HUES48 (cell line): ENCODE measurements around the gene RAD51B.
"Not testable (repeated sequence)": the region's sequence is repeated elsewhere in the genome, so short reads cannot be mapped to it uniquely, and the experiment has no call there.

Experiments used
- H3K27ac ChIP-seq: one replicate; pipeline ENCODE4 v1.7.0; 2013; ENCODE audit warnings: low read depth, low read length, inconsistent platforms
- H3K27me3 ChIP-seq: 2 replicates; pipeline ENCODE4 v1.6.1; 2013; ENCODE audit warnings: mild to moderate bottlenecking, low read length; ENCODE audit not compliant: control insufficient read depth, insufficient read depth
- H3K36me3 ChIP-seq: 2 replicates; pipeline ENCODE4 v1.6.1; 2013; ENCODE audit warnings: low read length; ENCODE audit not compliant: control insufficient read depth, insufficient read depth
- H3K4me1 ChIP-seq: 2 replicates; pipeline ENCODE4 v1.6.1; 2013; ENCODE audit warnings: mild to moderate bottlenecking, low read length; ENCODE audit not compliant: control insufficient read depth, insufficient read depth
- H3K4me3 ChIP-seq: 2 replicates; pipeline ENCODE4 v1.5.1; 2013; ENCODE audit warnings: mild to moderate bottlenecking, low read depth, low read length
- H3K9ac ChIP-seq: 2 replicates; pipeline ENCODE4 v1.6.1; 2013; ENCODE audit warnings: mild to moderate bottlenecking, low read depth, low read length, moderate library complexity
- H3K9me3 ChIP-seq: 2 replicates; pipeline ENCODE4 v1.6.1; 2013; ENCODE audit warnings: low read length; ENCODE audit not compliant: control insufficient read depth, insufficient read depth

Gene RAD51B

GRCh38 chr14:68297039-68297438 is 477.5 kb downstream of the RAD51B start:
- H3K27ac ChIP-seq = no peak overlapping the region
- no peak overlapping the region for H3K4me3 ChIP-seq
- H3K27me3 ChIP-seq = no peaks in the 10 kb centered on the region
- no peaks in the 10 kb centered on the region for H3K36me3 ChIP-seq
- peaks cover 4% of the 10 kb centered on the region; the same call in 1 of the 2 replicates for H3K9me3 ChIP-seq
- peaks cover 31% of the 10 kb centered on the region for H3K4me1 ChIP-seq
- H3K9ac ChIP-seq = no peak overlapping the region

GRCh38 chr14:68297876-68298468 is 478.4 kb downstream of the RAD51B start:
- H3K27me3 ChIP-seq = no peaks in the 10 kb centered on the region
- H3K36me3 ChIP-seq = no peaks in the 10 kb centered on the region
- H3K4me3 ChIP-seq = no peak overlapping the region
- H3K4me1 ChIP-seq = peaks cover 22% of the 10 kb centered on the region
- H3K27ac ChIP-seq = no peak overlapping the region
- H3K9ac ChIP-seq = no peak overlapping the region
- H3K9me3 ChIP-seq = peaks cover 7% of the 10 kb centered on the region; the same call in 1 of the 2 replicates

- H3K4me1 ChIP-seq = peaks cover 9% of the 10 kb centered on the region
- H3K9me3 ChIP-seq = peaks cover 7% of the 10 kb centered on the region; the same call in 1 of the 2 replicates
- H3K27me3 ChIP-seq = no peaks in the 10 kb centered on the region
- no peak overlapping the region for H3K27ac ChIP-seq
- no peaks in the 10 kb centered on the region for H3K36me3 ChIP-seq
- no peak overlapping the region for H3K9ac ChIP-seq
- no peak overlapping the region for H3K4me3 ChIP-seq
Measured at GRCh38 chr14:68300608-68301007, 481.0 kb downstream of the RAD51B start.

GRCh38 chr14:68301219-68301618 is 481.6 kb downstream of the RAD51B start:
- Histone ChIP-seq H3K27me3 (no peaks in the 10 kb centered on the region), H3K9me3 (peaks cover 7% of the 10 kb centered on the region; the same call in 1 of the 2 replicates), H3K36me3 (no peaks in the 10 kb centered on the region), H3K9ac (no peak overlapping the region), H3K4me3 (no peak overlapping the region), H3K27ac (no peak overlapping the region), H3K4me1 (peaks cover 9% of the 10 kb centered on the region)

GRCh38 chr14:68302938-68303337 is 483.4 kb downstream of the RAD51B start:
- not testable (repeated sequence) for H3K27me3 ChIP-seq, H3K9ac ChIP-seq, H3K9me3 ChIP-seq, H3K27ac ChIP-seq, H3K36me3 ChIP-seq, H3K4me3 ChIP-seq, H3K4me1 ChIP-seq

- H3K27ac ChIP-seq = no peak overlapping the region
- no peak overlapping the region for H3K4me3 ChIP-seq
- H3K9me3 ChIP-seq = peaks cover 7% of the 10 kb centered on the region; the same call in 1 of the 2 replicates
- H3K9ac ChIP-seq = no peak overlapping the region
- no peaks in the 10 kb centered on the region for H3K36me3 ChIP-seq
- peaks cover 11% of the 10 kb centered on the region for H3K4me1 ChIP-seq
- no peaks in the 10 kb centered on the region for H3K27me3 ChIP-seq
Measured at GRCh38 chr14:68305738-68306137, 486.2 kb downstream of the RAD51B start.

GRCh38 chr14:68306265-68306933 is 486.8 kb downstream of the RAD51B start:
- H3K27me3 ChIP-seq = no peaks in the 10 kb centered on the region
- H3K4me1 ChIP-seq = peaks cover 11% of the 10 kb centered on the region
- no peak overlapping the region for H3K27ac ChIP-seq
- no peaks in the 10 kb centered on the region for H3K36me3 ChIP-seq
- H3K4me3 ChIP-seq = no peak overlapping the region
- peaks cover 7% of the 10 kb centered on the region; the same call in 1 of the 2 replicates for H3K9me3 ChIP-seq
- no peak overlapping the region for H3K9ac ChIP-seq

- Histone ChIP-seq H3K4me1 (peaks cover 14% of the 10 kb centered on the region), H3K27me3 (no peaks in the 10 kb centered on the region), H3K9me3 (peaks cover 2% of the 10 kb centered on the region; the same call in 1 of the 2 replicates), H3K36me3 (no peaks in the 10 kb centered on the region), H3K9ac (no peak overlapping the region), H3K27ac (no peak overlapping the region), H3K4me3 (no peak overlapping the region)
Measured at GRCh38 chr14:68306934-68307789, 487.6 kb downstream of the RAD51B start.

GRCh38 chr14:68307790-68308168 is 488.2 kb downstream of the RAD51B start:
- Histone ChIP-seq H3K9ac (no peak overlapping the region), H3K9me3 (no peaks in the 10 kb centered on the region; the same call in 1 of the 2 replicates), H3K27ac (no peak overlapping the region), H3K4me1 (peaks cover 20% of the 10 kb centered on the region), H3K36me3 (no peaks in the 10 kb centered on the region), H3K4me3 (no peak overlapping the region), H3K27me3 (no peaks in the 10 kb centered on the region)

GRCh38 chr14:68308726-68309520 is 489.3 kb downstream of the RAD51B start:
- H3K9ac ChIP-seq = no peak overlapping the region
- no peak overlapping the region for H3K4me3 ChIP-seq
- no peaks in the 10 kb centered on the region for H3K27me3 ChIP-seq
- H3K9me3 ChIP-seq = no peaks in the 10 kb centered on the region
- peaks cover 28% of the 10 kb centered on the region for H3K4me1 ChIP-seq
- no peaks in the 10 kb centered on the region for H3K36me3 ChIP-seq
- H3K27ac ChIP-seq = no peak overlapping the region
